Smooth muscle cell (in vitro differentiated cells): ENCODE results near the gene TMA7B. TPM values are rescaled to one million over a fixed set of nuclear protein-coding genes. Genes with fewer than 3 reads are reported as not detected.

Source experiments
- DNase-seq: peaks from one replicate; lab custom pipeline; 2025; ENCODE audit not compliant: unreplicated experiment; lab: John Stamatoyannopoulos, UW
- H2AFZ ChIP-seq: fragments of 200-600 bp; sonication (generic); 2 replicates; pipeline ENCODE4 v1.6.0; 2016; ENCODE audit warnings: antibody characterized with exemption, low read depth, mild to moderate bottlenecking
- H3F3A ChIP-seq: fragments of 200-600 bp; sonication (generic); 2 replicates; pipeline ENCODE4 v1.6.0; 2017; ENCODE audit warnings: antibody characterized with exemption, low read depth
- H3K27ac ChIP-seq: fragments of 200-600 bp; sonication (generic); 2 replicates; pipeline ENCODE4 v1.5.1; 2016; ENCODE audit warnings: low read depth, mild to moderate bottlenecking
- H3K27me3 ChIP-seq: fragments of 200-600 bp; sonication (generic); 2 replicates; pipeline ENCODE4 v1.6.1; 2016; ENCODE audit warnings: low read depth, mild to moderate bottlenecking
- H3K36me3 ChIP-seq: fragments of 200-600 bp; sonication (generic); 2 replicates; pipeline ENCODE4 v1.5.1; 2016; ENCODE audit warnings: low read depth
- H3K4me1 ChIP-seq: fragments of 200-600 bp; sonication (generic); 2 replicates; pipeline ENCODE4 v1.5.1; 2016; ENCODE audit warnings: low read depth
- H3K4me2 ChIP-seq: fragments of 200-600 bp; sonication (generic); 2 replicates; pipeline ENCODE4 v1.6.0; 2016; ENCODE audit warnings: mild to moderate bottlenecking
- H3K4me3 ChIP-seq: fragments of 200-600 bp; sonication (generic); 2 replicates; pipeline ENCODE4 v1.5.1; 2016; ENCODE audit warnings: mild to moderate bottlenecking
- H3K79me2 ChIP-seq: fragments of 200-600 bp; sonication (generic); 2 replicates; pipeline ENCODE4 v1.6.0; 2016; ENCODE audit warnings: low read depth, mild to moderate bottlenecking
- H3K9ac ChIP-seq: fragments of 200-600 bp; sonication (generic); 2 replicates; pipeline ENCODE4 v1.6.0; 2016; ENCODE audit warnings: low read depth
- H3K9me3 ChIP-seq: fragments of 200-600 bp; sonication (generic); replicated peaks from 2 replicates; pipeline ENCODE4 v1.5.1; 2016; ENCODE audit warnings: low read depth
- H4K20me1 ChIP-seq: fragments of 200-600 bp; sonication (generic); 2 replicates; pipeline ENCODE4 v1.6.0; 2016; ENCODE audit warnings: low read depth
- WGBS: methylation state at CpG from one replicate; pipeline ENCODE4 v1.1.7; 2016; ENCODE audit warnings: low lambda C conversion rate; 5-methylcytosine and 5-hydroxymethylcytosine counted together
- polyA plus RNA-seq: library from polyadenylated mRNA; unstranded; fragments of >200 nt; fragmentation: Nextera tagmentation; extraction: Ambion mirVana; gene quantifications from 2 replicates; pipeline ENCODE4 v1.2.1, GENCODE V29; 2016
- total RNA-seq: library from RNA; depleted of rRNA; stranded (reverse); fragments of >200 nt; gene quantifications from 2 replicates; pipeline ENCODE4 v1.2.3, GENCODE V29; 2014
- TF ChIP-seq, protein P1 (sequence below): fragments of 200-600 bp; sonication (generic); IDR thresholded peaks from 2 replicates; pipeline ENCODE4 v1.5.1; 2017; ENCODE audit warnings: borderline replicate concordance, mild to moderate bottlenecking, antibody characterized with exemption; ENCODE audit not compliant: insufficient read depth, poor library complexity, severe bottlenecking

Gene TMA7B
- total and polyA plus RNA-seq, 2 experiments from 2014 or later: not detected

DNA sequence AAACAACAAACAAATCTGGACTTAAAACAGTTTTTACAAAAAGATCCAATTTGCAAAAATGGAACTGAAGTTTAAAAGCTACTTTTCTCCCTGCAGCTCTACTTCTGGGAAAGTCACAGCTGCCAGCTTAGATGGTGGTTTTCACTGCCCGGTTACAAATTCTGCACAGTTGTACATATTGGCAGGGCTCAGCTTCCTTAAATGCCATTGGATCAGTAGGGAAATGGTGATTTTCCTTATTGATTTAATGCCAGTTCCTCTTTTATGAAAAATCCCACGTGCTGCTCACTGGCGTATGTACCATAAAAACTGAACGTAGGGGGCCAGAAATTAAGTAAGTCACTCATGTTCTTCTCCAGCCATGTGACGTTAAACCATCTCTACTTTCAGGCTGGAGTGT lies 36.5 kb upstream of the TMA7B start:
- Histone ChIP-seq H3K79me2 (no peaks in the 10 kb centered on the region), H3K9me3 (no peaks in the 10 kb centered on the region), H3K27ac (no peak overlapping the region), H2AFZ (no peak overlapping the region), H3K4me2 (no peak overlapping the region), H3K4me1 (no peaks in the 10 kb centered on the region), H3K27me3 (no peaks in the 10 kb centered on the region), H3K36me3 (no peaks in the 10 kb centered on the region), H3K9ac (no peak overlapping the region), H3K4me3 (no peak overlapping the region), H3F3A (no peaks in the 10 kb centered on the region), H4K20me1 (no peaks in the 10 kb centered on the region)
- WGBS: 92% methylated on average over 5 of the region's 5 CpGs
- TF ChIP-seq, protein P1, sequence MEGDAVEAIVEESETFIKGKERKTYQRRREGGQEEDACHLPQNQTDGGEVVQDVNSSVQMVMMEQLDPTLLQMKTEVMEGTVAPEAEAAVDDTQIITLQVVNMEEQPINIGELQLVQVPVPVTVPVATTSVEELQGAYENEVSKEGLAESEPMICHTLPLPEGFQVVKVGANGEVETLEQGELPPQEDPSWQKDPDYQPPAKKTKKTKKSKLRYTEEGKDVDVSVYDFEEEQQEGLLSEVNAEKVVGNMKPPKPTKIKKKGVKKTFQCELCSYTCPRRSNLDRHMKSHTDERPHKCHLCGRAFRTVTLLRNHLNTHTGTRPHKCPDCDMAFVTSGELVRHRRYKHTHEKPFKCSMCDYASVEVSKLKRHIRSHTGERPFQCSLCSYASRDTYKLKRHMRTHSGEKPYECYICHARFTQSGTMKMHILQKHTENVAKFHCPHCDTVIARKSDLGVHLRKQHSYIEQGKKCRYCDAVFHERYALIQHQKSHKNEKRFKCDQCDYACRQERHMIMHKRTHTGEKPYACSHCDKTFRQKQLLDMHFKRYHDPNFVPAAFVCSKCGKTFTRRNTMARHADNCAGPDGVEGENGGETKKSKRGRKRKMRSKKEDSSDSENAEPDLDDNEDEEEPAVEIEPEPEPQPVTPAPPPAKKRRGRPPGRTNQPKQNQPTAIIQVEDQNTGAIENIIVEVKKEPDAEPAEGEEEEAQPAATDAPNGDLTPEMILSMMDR: no peak
- no peak for DNase-seq

DNA sequence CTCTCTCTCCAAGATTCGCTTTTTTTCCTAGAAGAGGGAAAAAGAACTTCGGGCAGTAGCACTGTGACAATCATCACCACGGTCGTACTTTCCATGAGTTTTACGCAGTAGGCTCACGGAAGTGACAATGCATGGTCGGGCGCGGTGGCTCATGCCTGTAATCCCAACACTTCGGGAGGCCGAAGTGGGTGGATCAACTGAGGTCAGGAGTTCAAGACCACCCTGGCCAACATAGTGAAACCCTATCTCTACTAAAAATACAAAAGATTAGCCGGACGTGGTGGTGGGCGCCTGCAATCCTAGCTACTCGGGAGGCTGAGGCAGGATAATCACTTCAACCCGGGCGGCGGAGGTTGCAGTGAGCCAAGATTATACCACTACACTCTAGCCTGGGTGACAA lies 35.9 kb upstream of the TMA7B start:
- H3F3A ChIP-seq: no peaks in the 10 kb centered on the region
- H4K20me1 ChIP-seq: no peaks in the 10 kb centered on the region
- no peak overlapping the region for H2AFZ ChIP-seq
- H3K4me1 ChIP-seq: no peaks in the 10 kb centered on the region
- H3K36me3 ChIP-seq: no peaks in the 10 kb centered on the region
- WGBS: 90% methylated on average over 18 of the region's 18 CpGs
- no peaks in the 10 kb centered on the region for H3K79me2 ChIP-seq
- H3K27ac ChIP-seq: no peak overlapping the region
- no peaks in the 10 kb centered on the region for H3K9me3 ChIP-seq
- H3K27me3 ChIP-seq: no peaks in the 10 kb centered on the region
- no peak for DNase-seq
- H3K4me3 ChIP-seq: no peak overlapping the region
- no peak overlapping the region for H3K9ac ChIP-seq
- H3K4me2 ChIP-seq: no peak overlapping the region
- TF ChIP-seq, protein P1: no peak

DNA sequence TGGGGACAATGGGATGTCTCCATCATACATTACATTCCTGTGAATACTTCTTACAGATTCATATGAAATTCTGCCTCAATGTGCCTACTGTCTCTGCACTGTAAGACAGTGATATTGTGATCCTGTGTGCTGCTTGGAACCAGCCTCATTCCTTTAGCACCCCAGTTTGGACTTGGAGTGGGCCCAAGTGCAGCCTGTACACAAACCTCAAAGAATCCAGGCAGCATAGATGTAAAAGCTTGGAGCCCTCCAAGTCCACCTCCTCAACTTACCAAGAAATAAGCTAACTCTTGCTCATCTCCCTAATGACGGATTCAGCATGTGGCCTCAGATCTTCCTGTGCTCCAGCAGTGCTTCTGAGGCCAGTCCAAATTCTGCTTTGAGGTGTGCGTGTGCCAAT lies 34.9 kb upstream of the TMA7B start:
- 91% methylated on average over 2 of the region's 2 CpGs for WGBS
- no peaks in the 10 kb centered on the region for H3F3A ChIP-seq
- TF ChIP-seq, protein P1: no peak
- no peaks in the 10 kb centered on the region for H3K9me3 ChIP-seq
- H3K4me1 ChIP-seq: no peaks in the 10 kb centered on the region
- no peak overlapping the region for H3K4me2 ChIP-seq
- H2AFZ ChIP-seq: no peak overlapping the region
- no peak overlapping the region for H3K27ac ChIP-seq
- H3K27me3 ChIP-seq: peaks cover 6% of the 10 kb centered on the region
- no peak for DNase-seq
- H3K79me2 ChIP-seq: no peaks in the 10 kb centered on the region
- H4K20me1 ChIP-seq: no peaks in the 10 kb centered on the region
- no peak overlapping the region for H3K9ac ChIP-seq
- no peak overlapping the region for H3K4me3 ChIP-seq
- H3K36me3 ChIP-seq: no peaks in the 10 kb centered on the region

DNA sequence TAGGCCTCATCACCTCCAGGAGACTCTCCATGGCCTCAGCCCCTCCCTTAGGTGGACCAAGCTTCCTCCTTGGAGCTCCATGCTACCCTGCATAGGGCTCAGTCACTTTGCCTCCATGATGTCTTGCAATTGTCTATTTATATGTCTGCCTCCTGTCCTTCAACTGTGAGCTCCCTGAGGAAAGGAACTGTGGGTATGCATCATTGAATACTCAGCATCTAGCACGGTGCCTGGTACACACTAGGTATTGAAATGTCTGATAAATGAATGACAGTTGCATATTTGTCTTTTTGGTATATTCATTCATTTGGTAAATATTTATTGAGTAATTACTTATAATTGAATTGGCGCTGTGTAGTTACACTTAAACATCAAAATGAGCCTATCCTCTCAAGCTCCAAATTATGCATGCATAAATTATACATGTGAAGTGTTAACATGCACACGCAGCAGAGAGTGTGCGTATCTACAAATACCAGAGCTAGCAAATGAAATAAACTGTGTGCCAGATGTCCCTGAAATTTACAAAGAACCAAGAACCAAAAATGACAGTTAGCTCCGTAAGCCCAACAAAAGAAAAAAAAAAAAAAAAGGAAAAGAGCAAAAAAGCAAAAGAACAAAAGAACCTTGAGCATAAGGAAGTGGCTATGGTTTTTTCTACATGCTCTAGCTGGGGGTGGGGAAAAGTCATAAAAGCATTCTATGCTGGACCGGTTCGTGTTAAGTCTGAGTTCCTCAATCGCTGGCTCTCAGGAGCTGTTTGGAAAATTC lies 34.1 kb upstream of the TMA7B start:
- no peaks in the 10 kb centered on the region for H3K79me2 ChIP-seq
- WGBS: 82% methylated on average over 8 of the region's 8 CpGs
- H3K27ac ChIP-seq: no peak overlapping the region
- H2AFZ ChIP-seq: no peak overlapping the region
- H3K36me3 ChIP-seq: no peaks in the 10 kb centered on the region
- H3K4me3 ChIP-seq: no peak overlapping the region
- H4K20me1 ChIP-seq: no peaks in the 10 kb centered on the region
- TF ChIP-seq, protein P1: no peak
- no peak overlapping the region for H3K4me2 ChIP-seq
- H3K4me1 ChIP-seq: no peaks in the 10 kb centered on the region
- DNase-seq: no peak
- peaks cover 13% of the 10 kb centered on the region for H3K27me3 ChIP-seq
- H3K9ac ChIP-seq: no peak overlapping the region
- H3F3A ChIP-seq: no peaks in the 10 kb centered on the region
- H3K9me3 ChIP-seq: no peaks in the 10 kb centered on the region
